NCI-H748 (cell line): Measurements from ENCODE around the gene TXNIP.
A peak's percentile ranks its signal among the peaks of the same experiment; 100 is the strongest.

Experiments
- DNase-seq: peaks from one replicate; lab custom pipeline; 2025; ENCODE audit not compliant: unreplicated experiment; lab: John Stamatoyannopoulos, UW

TXNIP gene

GRCh38 chr1:145964328-145965118 lies 31.9 kb downstream of the TXNIP start, which contains the start of the genes ANKRD34A and POLR3GL:
TSS of gene ANKRD34A (minus strand) at chr1:145964575. CDS start at chr1:145961759, 2,816 bp downstream.
TSS of gene POLR3GL (plus strand) at chr1:145964690. CDS start at chr1:145974866, 10,176 bp downstream.
- DNase-seq = peak; percentile 96

GRCh38 chr1:145963265-145964019 lies 32.9 kb downstream of the TXNIP start:
- DNase-seq = peak; percentile 70

- peak; percentile 47 for DNase-seq
Measured at GRCh38 chr1:145962157-145963102, 33.9 kb downstream of the TXNIP start.

- peak; percentile 53 for DNase-seq
Measured at GRCh38 chr1:145961425-145962156, 34.8 kb downstream of the TXNIP start.

GRCh38 chr1:145961109-145961424 lies 35.3 kb downstream of the TXNIP start:
- DNase-seq = peak; percentile 36

- peak; percentile 83 for DNase-seq
Measured at GRCh38 chr1:145960468-145961108, 35.8 kb downstream of the TXNIP start.

- peak; percentile 34 for DNase-seq
Measured at GRCh38 chr1:145959957-145960467, 36.4 kb downstream of the TXNIP start.

GRCh38 chr1:145959333-145959732 lies 37.0 kb downstream of the TXNIP start:
- no peak for DNase-seq

- no peak for DNase-seq
Measured at GRCh38 chr1:145958734-145959133, 37.6 kb downstream of the TXNIP start.

- DNase-seq = peak; percentile 97
Measured at GRCh38 chr1:145957443-145958319, 38.7 kb downstream of the TXNIP start, which contains the start of gene LIX1L. TSS of gene LIX1L (minus strand) at chr1:145958017. CDS start at chr1:145957927, 90 bp downstream.

GRCh38 chr1:145956781-145957442 lies 39.5 kb downstream of the TXNIP start:
- DNase-seq = no peak

- DNase-seq = no peak
Measured at GRCh38 chr1:145956361-145956760, 40.0 kb downstream of the TXNIP start.

- DNase-seq = no peak
Measured at GRCh38 chr1:145955436-145955835, 40.9 kb downstream of the TXNIP start.

- no peak for DNase-seq
Measured at GRCh38 chr1:145953861-145954260, 42.5 kb downstream of the TXNIP start.

GRCh38 chr1:145952903-145953302 lies 43.5 kb downstream of the TXNIP start:
- DNase-seq = no peak

GRCh38 chr1:145951526-145951925 lies 44.9 kb downstream of the TXNIP start:
- no peak for DNase-seq

GRCh38 chr1:145949219-145949618 lies 47.2 kb downstream of the TXNIP start:
- no peak for DNase-seq

- DNase-seq = no peak
Measured at GRCh38 chr1:145947551-145947950, 48.8 kb downstream of the TXNIP start.
